Spleen (tissue), 7 donors: ENCODE data around the gene SUV39H2.

Source experiments
- POLR2A ChIP-seq, 3 donors: fragments of 450-650 bp; IDR thresholded peaks; one replicate each; pipeline ENCODE4 v1.5.1; 2017; ENCODE audit warnings: antibody characterized with exemption in 3 of 3, mild to moderate bottlenecking in 1 of 3
- POLR2AphosphoS5 ChIP-seq, 3 donors: sonication (generic); formaldehyde crosslinking; IDR thresholded peaks; one replicate each; pipeline ENCODE4 v1.5.1; 2017; ENCODE audit warnings: antibody characterized with exemption in 3 of 3
- TF ChIP-seq, protein P1 (sequence below), 11 experiments: fragments of 200-600 bp in 7 of 11; fragments of 450-650 bp in 4 of 11; sonication (generic) in 4 of 11; IDR thresholded peaks in 8 of 11; conservative IDR thresholded peaks in 3 of 11; 1 replicate in 7 of 11; 2 replicates in 4 of 11; pipeline versions ENCODE4 v1.4.0 to v1.8.0; 2016 to 2021; ENCODE audit warnings: antibody characterized with exemption in 11 of 11, inconsistent platforms in 4 of 11, mild to moderate bottlenecking in 1 of 11
- donor health status: DM: no; HTN: no; CAD: no; lungs with moderate emphysema.
- donor health status: DM: no; HTN: no; CAD: no.
- donor health status: DM: no; HTN: no; CAD: no.

DNA sequence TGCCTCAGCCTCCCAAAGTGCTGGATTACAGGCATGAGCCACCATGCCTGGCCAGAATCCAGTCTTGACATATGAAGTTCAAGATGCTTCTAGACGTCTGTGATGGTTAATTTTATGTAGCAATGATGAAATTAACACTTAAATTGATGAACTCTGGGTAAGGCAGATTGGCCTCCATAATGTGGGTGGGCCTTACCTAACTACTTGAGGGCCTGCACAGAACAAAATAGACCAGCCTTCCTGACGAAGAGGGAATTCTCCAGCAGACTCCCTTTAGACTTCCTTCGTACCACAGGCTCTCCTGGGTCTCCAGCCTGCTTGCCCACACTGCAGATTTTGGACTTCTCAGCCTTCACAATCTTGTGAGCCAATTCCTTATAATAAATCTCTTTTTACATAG lies 45.6 kb upstream of the SUV39H2 start:
- TF ChIP-seq, protein P1, sequence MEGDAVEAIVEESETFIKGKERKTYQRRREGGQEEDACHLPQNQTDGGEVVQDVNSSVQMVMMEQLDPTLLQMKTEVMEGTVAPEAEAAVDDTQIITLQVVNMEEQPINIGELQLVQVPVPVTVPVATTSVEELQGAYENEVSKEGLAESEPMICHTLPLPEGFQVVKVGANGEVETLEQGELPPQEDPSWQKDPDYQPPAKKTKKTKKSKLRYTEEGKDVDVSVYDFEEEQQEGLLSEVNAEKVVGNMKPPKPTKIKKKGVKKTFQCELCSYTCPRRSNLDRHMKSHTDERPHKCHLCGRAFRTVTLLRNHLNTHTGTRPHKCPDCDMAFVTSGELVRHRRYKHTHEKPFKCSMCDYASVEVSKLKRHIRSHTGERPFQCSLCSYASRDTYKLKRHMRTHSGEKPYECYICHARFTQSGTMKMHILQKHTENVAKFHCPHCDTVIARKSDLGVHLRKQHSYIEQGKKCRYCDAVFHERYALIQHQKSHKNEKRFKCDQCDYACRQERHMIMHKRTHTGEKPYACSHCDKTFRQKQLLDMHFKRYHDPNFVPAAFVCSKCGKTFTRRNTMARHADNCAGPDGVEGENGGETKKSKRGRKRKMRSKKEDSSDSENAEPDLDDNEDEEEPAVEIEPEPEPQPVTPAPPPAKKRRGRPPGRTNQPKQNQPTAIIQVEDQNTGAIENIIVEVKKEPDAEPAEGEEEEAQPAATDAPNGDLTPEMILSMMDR (IDR thresholded peaks at IDR 0.05 in 8 of 11, conservative IDR thresholded peaks at IDR 0.05 in 3 of 11), result no peak
- TF ChIP-seq POLR2A (IDR thresholded peaks at IDR 0.05) (no peak), POLR2AphosphoS5 (IDR thresholded peaks at IDR 0.05) (no peak)
